Measurements from ENCODE around the gene UBE2D1. TPM values are rescaled to one million over a fixed set of nuclear protein-coding genes. Genes with fewer than 3 reads are reported as not detected.

The UBE2D1 gene
- polyA plus RNA-seq (ENCODE audit: insufficient read length in 4 of 4) = 10 to 100 TPM; 33.8 to 41.8 (median 36.9) TPM

GRCh38 chr10:58334817-58335305 is at the start of gene UBE2D1:
Gene UBE2D1, plus strand, starts transcription at chr10:58335006. Its CDS starts 196 bp downstream, at chr10:58335202.
- peak in 3 of 4 donors; percentile 25 to 72 (median 59) for DNase-seq (ENCODE audit: low read depth in 4 of 4, low spot score in 2 of 4)

- no peak for DNase-seq (ENCODE audit: low read depth in 4 of 4, low spot score in 2 of 4)
Measured at GRCh38 chr10:58291538-58292174, 43.1 kb upstream of the UBE2D1 start.

- no peak for DNase-seq (ENCODE audit: low read depth in 4 of 4, low spot score in 2 of 4)
Measured at GRCh38 chr10:58293989-58294388, 40.8 kb upstream of the UBE2D1 start.

GRCh38 chr10:58299580-58299979 is 35.2 kb upstream of the UBE2D1 start:
- peak in 3 of 4 donors; percentile 11 to 43 (median 20) for DNase-seq (ENCODE audit: low read depth in 4 of 4, low spot score in 2 of 4)

- DNase-seq (ENCODE audit: low read depth in 4 of 4, low spot score in 2 of 4) = no peak
Measured at GRCh38 chr10:58300676-58301075, 34.1 kb upstream of the UBE2D1 start.

GRCh38 chr10:58302254-58302653 is 32.6 kb upstream of the UBE2D1 start:
- no peak for DNase-seq (ENCODE audit: low read depth in 4 of 4, low spot score in 2 of 4)

- no peak for DNase-seq (ENCODE audit: low read depth in 4 of 4, low spot score in 2 of 4)
Measured at GRCh38 chr10:58304099-58304633, 30.6 kb upstream of the UBE2D1 start.

- DNase-seq (ENCODE audit: low read depth in 4 of 4, low spot score in 2 of 4) = no peak
Measured at GRCh38 chr10:58305821-58306220, 29.0 kb upstream of the UBE2D1 start.

GRCh38 chr10:58307676-58308075 is 27.1 kb upstream of the UBE2D1 start:
- DNase-seq (ENCODE audit: low read depth in 4 of 4, low spot score in 2 of 4) = no peak

- DNase-seq (ENCODE audit: low read depth in 4 of 4, low spot score in 2 of 4) = no peak
Measured at GRCh38 chr10:58311026-58311425, 23.8 kb upstream of the UBE2D1 start.

GRCh38 chr10:58316874-58317273 is 17.9 kb upstream of the UBE2D1 start:
- DNase-seq (ENCODE audit: low read depth in 4 of 4, low spot score in 2 of 4) = no peak

- no peak for DNase-seq (ENCODE audit: low read depth in 4 of 4, low spot score in 2 of 4)
Measured at GRCh38 chr10:58318346-58318745, 16.5 kb upstream of the UBE2D1 start.

GRCh38 chr10:58319599-58319998 is 15.2 kb upstream of the UBE2D1 start:
- no peak for DNase-seq (ENCODE audit: low read depth in 4 of 4, low spot score in 2 of 4)

GRCh38 chr10:58320351-58321049 is 14.3 kb upstream of the UBE2D1 start:
- DNase-seq (ENCODE audit: low read depth in 4 of 4, low spot score in 2 of 4) = no peak

GRCh38 chr10:58322072-58322834 is 12.6 kb upstream of the UBE2D1 start:
- no peak for DNase-seq (ENCODE audit: low read depth in 4 of 4, low spot score in 2 of 4)

GRCh38 chr10:58322835-58323209 is 12.0 kb upstream of the UBE2D1 start:
- DNase-seq (ENCODE audit: low read depth in 4 of 4, low spot score in 2 of 4) = no peak

- no peak for DNase-seq (ENCODE audit: low read depth in 4 of 4, low spot score in 2 of 4)
Measured at GRCh38 chr10:58326967-58327381, 7.8 kb upstream of the UBE2D1 start.

GRCh38 chr10:58328233-58328632 is 6.6 kb upstream of the UBE2D1 start:
- DNase-seq (ENCODE audit: low read depth in 4 of 4, low spot score in 2 of 4) = no peak

GRCh38 chr10:58330431-58330830 is 4.4 kb upstream of the UBE2D1 start:
- DNase-seq (ENCODE audit: low read depth in 4 of 4, low spot score in 2 of 4) = no peak

- no peak for DNase-seq (ENCODE audit: low read depth in 4 of 4, low spot score in 2 of 4)
Measured at GRCh38 chr10:58331646-58332045, 3.2 kb upstream of the UBE2D1 start.

Data from left renal cortex interstitium (tissue), 4 donors.